ENCODE data around the gene NAPSA.
"Not testable (repeated sequence)": the region's sequence is repeated elsewhere in the genome, so short reads cannot be mapped to it uniquely, and the experiment has no call there.

The NAPSA gene

GRCh38 chr19:50361290-50362029 lies 4.0 kb downstream of the NAPSA start:
- FAIRE-seq (no peak), DNase-seq (ENCODE audit: insufficient read length, low spot score) (no peak)

DNA sequence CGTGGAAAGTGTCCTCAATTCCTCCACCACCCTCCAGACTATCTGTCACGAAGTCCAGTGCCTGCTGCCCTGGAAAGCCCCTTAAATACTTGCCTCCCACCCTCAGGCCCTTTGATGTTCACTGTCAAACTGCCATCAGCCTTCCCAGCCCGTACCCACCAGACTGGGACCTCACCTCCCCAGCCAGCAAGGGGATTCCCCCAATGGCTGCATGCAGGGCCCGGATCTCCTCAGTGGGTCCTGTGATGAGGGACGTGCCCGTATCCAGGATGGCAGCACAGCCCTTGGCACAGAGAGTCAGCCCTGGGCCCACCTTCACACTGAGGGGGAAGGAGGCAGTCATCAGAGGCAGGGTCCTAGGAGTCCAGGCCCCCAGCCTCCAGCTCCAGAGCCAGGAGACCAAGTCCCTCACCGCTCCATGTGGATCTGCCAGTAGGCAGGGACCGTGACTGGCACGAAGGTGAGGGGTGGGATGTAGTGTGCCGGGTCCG lies 6.1 kb downstream of the NAPSA start:
- no peak for DNase-seq (ENCODE audit: insufficient read length, low spot score)
- no peak for FAIRE-seq

GRCh38 chr19:50358483-50359327 lies 6.7 kb downstream of the NAPSA start:
- FAIRE-seq (no peak), DNase-seq (ENCODE audit: insufficient read length, low spot score) (peak; percentile 64)

DNA sequence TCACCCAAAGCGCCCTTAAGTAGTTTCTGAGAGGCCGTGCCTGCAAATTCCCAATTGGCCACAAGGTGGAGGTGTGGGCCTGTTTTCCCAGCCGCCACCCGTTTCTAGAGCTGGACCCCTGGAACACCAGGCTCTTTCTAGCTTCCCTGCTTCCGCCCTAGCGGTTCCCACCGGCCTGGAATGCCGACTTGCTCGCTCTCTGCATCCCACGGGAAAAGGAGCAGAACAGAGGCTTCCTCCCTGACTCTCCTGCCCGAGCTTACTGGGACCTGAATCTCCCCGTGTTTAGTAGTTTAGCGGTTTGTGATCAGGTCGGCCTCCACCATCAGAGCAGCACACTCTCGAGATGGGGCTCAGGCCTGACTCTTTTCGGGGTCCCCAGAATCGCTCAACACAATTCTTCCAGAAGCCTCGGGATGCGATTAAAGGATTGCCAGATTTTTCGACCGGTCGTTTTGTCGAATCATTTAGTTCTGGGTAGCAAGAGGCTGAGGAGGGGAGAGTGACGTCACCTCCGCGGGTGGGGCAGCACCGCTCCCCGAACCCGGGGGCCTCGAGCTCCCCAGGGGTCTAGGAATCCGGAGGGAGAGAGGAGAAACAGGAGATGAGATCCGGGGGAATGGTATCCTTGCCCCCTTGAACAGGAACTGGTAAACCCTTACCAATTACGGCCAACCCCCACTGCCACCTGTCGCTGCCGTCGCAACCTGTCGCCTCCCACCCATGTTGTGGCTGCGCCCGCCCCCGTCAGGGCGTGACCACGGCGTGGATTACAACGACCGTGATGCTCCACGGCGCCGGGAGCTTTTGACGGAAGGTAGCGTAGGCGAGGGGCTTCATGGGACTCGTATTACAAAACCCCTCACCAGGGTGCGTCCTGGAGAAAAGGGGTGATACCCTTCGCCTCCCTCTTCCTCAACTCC lies 8.0 kb downstream of the NAPSA start:
- FAIRE-seq: no peak
- peak; percentile 52 for DNase-seq (ENCODE audit: insufficient read length, low spot score)

DNA sequence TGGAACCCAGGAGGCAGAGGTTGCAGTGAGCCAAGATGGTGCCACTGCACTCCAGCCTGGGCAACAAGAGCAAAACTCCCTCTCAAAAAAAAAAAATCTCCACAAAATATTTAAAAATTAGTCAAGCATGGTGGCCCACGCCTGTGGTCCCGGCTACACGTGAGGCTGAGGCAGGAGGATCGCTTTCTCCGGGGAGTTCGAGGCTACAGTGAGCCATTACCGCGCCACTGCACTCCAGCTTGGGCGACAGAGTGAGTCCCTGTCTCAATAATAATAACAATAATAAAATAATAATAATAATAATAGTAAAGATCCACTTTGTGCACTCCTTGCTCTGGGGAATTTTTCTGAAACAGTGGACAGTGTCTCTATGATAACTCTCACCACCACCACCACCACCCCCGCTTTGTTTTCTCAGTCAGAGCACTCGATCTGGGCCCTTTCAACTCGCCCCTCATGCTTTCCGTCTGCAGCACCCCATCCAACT lies 8.7 kb downstream of the NAPSA start:
- FAIRE-seq (no peak), DNase-seq (ENCODE audit: insufficient read length, low spot score) (no peak)

GRCh38 chr19:50353487-50353880 lies 12.0 kb downstream of the NAPSA start:
- not testable (repeated sequence) for FAIRE-seq; DNase-seq (ENCODE audit: insufficient read length, low spot score)

GRCh38 chr19:50352242-50352641 lies 13.2 kb downstream of the NAPSA start:
- FAIRE-seq: no peak
- DNase-seq (ENCODE audit: insufficient read length, low spot score): no peak

DNA sequence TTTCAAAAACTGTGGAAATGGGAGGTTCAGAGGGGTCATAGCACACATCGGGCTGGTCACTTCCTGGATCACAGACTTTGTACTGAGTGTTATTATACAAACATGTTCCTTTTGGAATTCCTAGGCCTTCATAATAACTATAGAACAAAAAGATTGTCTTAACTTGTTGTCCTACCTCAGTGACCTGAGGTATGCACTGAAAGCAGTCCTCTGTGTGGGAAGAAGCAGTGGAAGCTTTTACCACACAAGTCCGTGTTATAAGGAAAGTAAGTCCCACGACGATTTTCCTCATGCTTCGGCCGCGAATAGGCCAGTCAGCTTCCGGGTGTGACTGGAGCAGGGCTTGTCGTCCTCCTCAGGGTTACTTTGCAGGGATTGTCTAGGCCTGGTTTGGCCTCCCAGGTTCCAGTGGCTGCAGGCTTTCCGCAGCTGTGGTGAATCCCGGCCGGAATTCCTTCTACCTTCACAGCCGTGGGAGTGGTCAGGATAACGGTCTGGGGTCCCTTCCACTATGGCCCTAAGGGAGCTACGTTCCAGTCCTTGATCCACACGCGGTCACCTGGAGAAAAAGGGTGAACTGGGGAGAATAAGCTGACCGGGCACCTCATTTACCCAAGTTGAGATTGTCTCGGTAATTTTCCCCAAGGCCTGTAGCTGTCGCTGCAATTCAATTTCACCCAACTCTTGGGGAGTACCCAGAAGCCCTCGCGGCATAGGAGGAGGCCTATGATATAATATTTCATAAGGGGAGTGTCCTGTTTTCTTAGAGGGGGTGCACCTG lies 16.0 kb downstream of the NAPSA start:
- DNase-seq (ENCODE audit: insufficient read length, low spot score): no peak

GRCh38 chr19:50347089-50347581 lies 18.3 kb downstream of the NAPSA start:
- FAIRE-seq; DNase-seq (ENCODE audit: insufficient read length, low spot score): not testable (repeated sequence)

More for the DNA sequence above, 16.0 kb downstream of the NAPSA start:
- no peak for FAIRE-seq

DNA sequence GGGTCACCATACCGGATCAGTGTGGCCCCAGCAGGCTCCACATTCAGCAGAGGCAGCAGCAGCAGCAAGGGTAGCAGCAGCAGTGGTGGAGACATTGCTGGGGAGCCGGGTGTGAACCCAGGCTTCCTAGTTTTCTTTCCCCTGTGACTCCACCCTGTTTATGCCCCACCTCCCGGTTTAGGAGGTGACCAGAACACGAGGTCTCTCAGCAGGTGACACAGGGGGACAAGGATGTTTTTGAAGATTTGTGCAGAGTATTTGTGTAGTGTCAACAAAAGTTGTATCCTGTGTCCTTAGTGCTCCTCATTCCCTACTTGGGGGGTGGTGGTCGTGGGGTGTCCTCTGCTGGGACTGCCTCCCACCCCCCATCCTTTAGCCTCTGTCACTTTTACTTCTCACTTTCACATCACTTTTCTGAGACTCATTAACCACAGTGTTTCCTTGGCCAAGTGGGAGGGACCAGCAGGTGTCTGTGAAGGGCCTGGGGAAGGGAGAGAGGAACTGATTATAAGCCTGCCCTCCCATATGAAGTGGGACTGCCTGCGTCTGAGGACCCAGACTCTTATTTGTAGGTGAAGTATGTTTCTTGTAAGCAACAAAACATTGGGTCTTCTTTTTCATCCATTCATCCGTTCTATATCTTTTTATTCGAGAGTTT lies 20.6 kb downstream of the NAPSA start:
- FAIRE-seq (no peak), DNase-seq (ENCODE audit: insufficient read length, low spot score) (no peak)

GRCh38 chr19:50341091-50341564 lies 24.3 kb downstream of the NAPSA start:
- DNase-seq (ENCODE audit: insufficient read length, low spot score) (no peak), FAIRE-seq (no peak)

GRCh38 chr19:50340331-50340730 lies 25.1 kb downstream of the NAPSA start:
- DNase-seq (ENCODE audit: insufficient read length, low spot score) (no peak), FAIRE-seq (no peak)

GRCh38 chr19:50337031-50337430 lies 28.4 kb downstream of the NAPSA start:
- not testable (repeated sequence) for FAIRE-seq; DNase-seq (ENCODE audit: insufficient read length, low spot score)

DNA sequence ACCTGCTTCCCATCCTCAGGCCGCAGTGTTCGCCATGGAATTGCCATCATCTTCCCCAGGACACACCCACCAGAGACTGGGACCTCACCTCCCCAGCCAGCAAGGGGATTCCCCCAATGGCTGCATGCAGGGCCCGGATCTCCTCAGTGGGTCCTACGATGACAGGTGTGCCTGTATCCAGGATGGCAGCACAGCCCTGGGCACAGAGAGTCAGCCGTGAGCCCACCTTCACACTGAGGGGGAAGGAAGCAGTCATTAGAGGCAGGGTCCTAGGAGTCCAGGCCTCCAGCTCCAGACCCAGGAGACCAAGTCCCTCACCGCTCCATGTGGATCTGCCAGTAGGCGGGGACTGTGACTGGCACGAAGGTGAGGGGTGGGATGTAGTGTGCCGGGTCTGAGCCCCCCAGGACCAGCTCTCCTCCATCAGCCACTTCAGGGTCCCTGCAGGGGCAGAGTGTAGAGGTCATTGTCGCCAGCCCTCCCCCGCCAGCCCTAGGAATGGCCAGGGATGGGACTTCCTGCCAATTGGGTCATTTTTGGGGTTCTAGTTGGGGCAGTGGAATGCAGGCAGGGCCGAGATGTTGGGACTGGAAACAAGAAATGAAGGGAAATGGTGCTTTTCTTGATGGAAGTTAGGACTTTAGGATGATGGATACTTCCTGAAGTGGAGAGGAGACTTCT lies 30.6 kb downstream of the NAPSA start:
- DNase-seq (ENCODE audit: insufficient read length, low spot score) (no peak), FAIRE-seq (no peak)

DNA sequence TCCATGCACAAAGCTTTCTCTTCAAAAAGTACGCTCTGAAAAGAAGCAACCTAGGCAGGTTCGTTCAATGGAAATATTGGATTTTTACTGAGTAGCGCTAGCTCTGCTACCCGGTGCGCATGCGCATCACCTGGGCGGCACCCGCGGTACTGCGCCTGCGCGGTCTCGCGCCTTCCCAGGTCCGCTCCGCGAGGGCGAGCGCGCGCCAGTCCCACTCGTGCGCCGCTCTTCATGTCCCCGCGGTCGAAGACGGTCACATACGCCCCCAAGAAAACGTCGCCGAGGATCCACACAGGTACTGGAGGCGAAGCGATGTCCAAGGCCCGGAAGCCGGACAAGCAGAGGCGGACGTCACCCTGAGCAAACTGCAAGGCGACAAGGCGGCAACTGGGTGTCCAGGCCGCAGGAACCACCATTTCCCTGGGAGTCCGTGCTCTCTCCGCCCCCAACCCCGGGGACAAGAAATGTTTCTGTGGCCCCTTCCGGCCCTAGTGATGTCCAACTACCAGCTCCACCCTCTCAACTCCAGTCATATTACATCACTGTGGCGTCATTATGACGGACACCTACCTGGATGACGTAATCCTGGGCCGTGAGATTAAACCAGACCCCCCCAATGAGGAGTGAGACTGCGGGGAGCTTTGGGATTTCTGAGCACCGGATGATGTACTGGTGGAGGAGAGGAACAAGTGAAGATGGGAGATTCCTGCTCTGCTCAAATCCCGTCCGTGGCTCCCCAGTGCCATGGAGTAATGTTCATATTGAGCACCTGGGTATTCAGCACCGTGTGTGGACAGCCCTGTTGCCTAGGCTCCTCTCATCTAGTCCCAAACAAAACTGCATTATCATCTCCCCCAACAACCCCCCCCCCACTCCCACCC lies 31.5 kb downstream of the NAPSA start:
- FAIRE-seq (peak; percentile 33), DNase-seq (ENCODE audit: insufficient read length, low spot score) (peak; percentile 93)

GRCh38 chr19:50333235-50333736 lies 32.2 kb downstream of the NAPSA start:
- FAIRE-seq (peak; percentile 82), DNase-seq (ENCODE audit: insufficient read length, low spot score) (peak; percentile 72)
